WTC11 (cell line): ENCODE measurements around the gene HINFP. TPM values are rescaled to one million over a fixed set of nuclear protein-coding genes. Genes with fewer than 3 reads are reported as not detected.

Experiments used
- ATAC-seq: fragments of 200-7000 bp; cut with Tn5 transposase; 2 replicates; pipeline ENCODE4 v1.10.0; 2021; ENCODE audit warnings: mild to moderate bottlenecking, moderate library complexity
- CTCF ChIA-PET: fragments of 300-600 bp; sonication (Branson Sonifier 250); formaldehyde crosslinking; loops from one replicate; lab custom pipeline; 2021; ENCODE audit warnings: antibody characterized with exemption; lab: Charles Lee
- POLR2A ChIA-PET: fragments of 350-600 bp; sonication (Branson Sonifier 250); formaldehyde crosslinking; loops from one replicate; lab custom pipeline; 2021; ENCODE audit warnings: antibody characterized with exemption; lab: Charles Lee
- DNase-seq: peaks from one replicate; pipeline ENCODE4 v3.0.0; 2021; ENCODE audit warnings: low spot score
- H3K27ac Mint-ChIP-seq: 2 replicates; pipeline ENCODE4 v1.8.0; 2021; ENCODE audit warnings: mixed read lengths
- H3K27me3 Mint-ChIP-seq: 2 replicates; pipeline ENCODE4 v1.8.0; 2021; ENCODE audit warnings: low read depth, mild to moderate bottlenecking, moderate library complexity, mixed read lengths
- H3K36me3 Mint-ChIP-seq: 2 replicates; pipeline ENCODE4 v1.8.0; 2021; ENCODE audit warnings: mixed read lengths
- H3K4me1 Mint-ChIP-seq: 2 replicates; pipeline ENCODE4 v1.8.0; 2022; ENCODE audit warnings: mixed read lengths
- H3K4me3 Mint-ChIP-seq: 2 replicates; pipeline ENCODE4 v1.8.0; 2021; ENCODE audit warnings: mild to moderate bottlenecking, moderate library complexity, mixed read lengths
- H3K9me3 Mint-ChIP-seq: 2 replicates; pipeline ENCODE4 v1.8.0; 2021; ENCODE audit warnings: mixed read lengths
- AFF4 ChIP-seq: sonication (generic); formaldehyde crosslinking; IDR thresholded peaks from 2 replicates; pipeline ENCODE4 v1.8.1; 2023; ENCODE audit warnings: mild to moderate bottlenecking, missing genetic modification reagents, borderline replicate concordance
- E2F4 ChIP-seq: sonication (generic); formaldehyde crosslinking; IDR thresholded peaks from 2 replicates; pipeline ENCODE4 v1.8.1; 2022; ENCODE audit warnings: low read depth, mild to moderate bottlenecking, moderate library complexity, missing genetic modification reagents, borderline replicate concordance
- EMX1 ChIP-seq: fragments of 250-450 bp; sonication (Bioruptor Pico); IDR thresholded peaks from 2 replicates; pipeline ENCODE4 v1.8.0; 2021; ENCODE audit warnings: mild to moderate bottlenecking
- FOXK1 ChIP-seq: sonication (generic); formaldehyde crosslinking; IDR thresholded peaks from 2 replicates; pipeline ENCODE4 v1.8.0; 2022; ENCODE audit warnings: mild to moderate bottlenecking, moderate library complexity, missing genetic modification reagents
- GTF2I ChIP-seq: fragments of 250-450 bp; sonication (Bioruptor Pico); conservative IDR thresholded peaks from 2 replicates; pipeline ENCODE4 v1.4.0; 2021; ENCODE audit warnings: mild to moderate bottlenecking
- MAX ChIP-seq: sonication (generic); formaldehyde crosslinking; IDR thresholded peaks from 2 replicates; pipeline ENCODE4 v1.8.0; 2022; ENCODE audit warnings: mild to moderate bottlenecking, missing genetic modification reagents
- NFATC4 ChIP-seq: fragments of 250-450 bp; sonication (Bioruptor Pico); IDR thresholded peaks from 2 replicates; pipeline ENCODE4 v1.9.0; 2021; ENCODE audit warnings: mild to moderate bottlenecking
- NFYB ChIP-seq: sonication (generic); formaldehyde crosslinking; conservative IDR thresholded peaks from 2 replicates; pipeline ENCODE4 v1.8.0; 2022; ENCODE audit warnings: low read depth, missing genetic modification reagents
- RELA ChIP-seq: sonication (generic); formaldehyde crosslinking; IDR thresholded peaks from 2 replicates; pipeline ENCODE4 v1.8.1; 2022; ENCODE audit warnings: missing genetic modification reagents, mild to moderate bottlenecking, borderline replicate concordance
- RORB ChIP-seq: fragments of 250-450 bp; sonication (Bioruptor Pico); IDR thresholded peaks from 2 replicates; pipeline ENCODE4 v1.9.0; 2021; ENCODE audit warnings: mild to moderate bottlenecking
- TEAD4 ChIP-seq: sonication (generic); formaldehyde crosslinking; IDR thresholded peaks from 2 replicates; pipeline ENCODE4 v1.8.0; 2022; ENCODE audit warnings: mild to moderate bottlenecking, missing genetic modification reagents
- USF2 ChIP-seq: sonication (generic); formaldehyde crosslinking; IDR thresholded peaks from 2 replicates; pipeline ENCODE4 v1.8.1; 2023; ENCODE audit warnings: mild to moderate bottlenecking, missing genetic modification reagents, moderate library complexity
- ZNF138 ChIP-seq: sonication (generic); formaldehyde crosslinking; conservative IDR thresholded peaks from 2 replicates; pipeline ENCODE4 v1.8.1; 2022; ENCODE audit warnings: mild to moderate bottlenecking, moderate library complexity, missing genetic modification reagents
- ZNF671 ChIP-seq: fragments of 250-450 bp; sonication (Bioruptor Pico); IDR thresholded peaks from 2 replicates; pipeline ENCODE4 v1.8.0; 2021; ENCODE audit warnings: mild to moderate bottlenecking
- total RNA-seq: library from RNA; stranded (reverse); gene quantifications from 3 replicates; pipeline ENCODE4 v1.2.3, GENCODE V29; 2021
- TF ChIP-seq, protein P1 (sequence below): sonication (generic); formaldehyde crosslinking; IDR thresholded peaks from 2 replicates; pipeline ENCODE4 v1.8.0; 2022; ENCODE audit warnings: mild to moderate bottlenecking, missing genetic modification reagents
- TF ChIP-seq, protein P2 (sequence below): sonication (generic); formaldehyde crosslinking; IDR thresholded peaks from 2 replicates; pipeline ENCODE4 v1.8.1; 2022; ENCODE audit warnings: missing genetic modification reagents, borderline replicate concordance

Gene HINFP
- total RNA-seq, 1 experiment from 2014 or later, result 35.4 TPM

DNA sequence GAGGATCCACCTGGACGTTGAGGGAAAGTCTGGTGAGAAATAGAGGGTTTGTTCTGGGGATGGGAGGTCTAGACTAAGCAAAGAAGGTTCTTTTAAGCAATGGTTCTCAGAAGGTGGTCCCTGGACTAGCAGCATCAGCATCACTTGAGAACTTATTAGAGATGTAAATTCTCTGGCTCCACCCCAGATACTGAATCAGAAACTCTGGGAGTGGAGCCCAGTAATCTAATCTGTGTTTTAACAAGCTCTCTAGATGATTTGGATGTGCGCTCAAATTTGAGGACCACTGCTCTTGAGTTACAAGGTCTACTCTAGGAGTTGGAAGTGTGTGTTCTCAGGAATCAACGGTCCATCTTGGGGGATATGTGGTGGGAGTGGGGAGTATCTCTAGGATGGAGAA is 24.2 kb downstream of the HINFP start (continued):
- no peak for TF ChIP-seq EMX1

- H3K4me3 Mint-ChIP-seq, result peak overlapping the region; percentile 77
- H3K27me3 Mint-ChIP-seq, result peaks cover 66% of the 10 kb centered on the region
- H3K27ac Mint-ChIP-seq, result no peak overlapping the region
- DNase-seq (no peak), ATAC-seq (peak; percentile 15)
- CTCF ChIA-PET, result interaction anchor here (0.6 to 2.7 kb wide), 8 partner anchors 13 to 233 kb away, joined by 3 to 10 read pairs (median 4); partner anchors contain the start of genes CBL, DPAGT1 and HINFP
- no peaks in the 10 kb centered on the region for H3K9me3 Mint-ChIP-seq
- POLR2A ChIA-PET, result interaction anchor here (0.5 kb wide), 1 partner anchor 15 kb away, joined by 5 read pairs; no protein-coding TSS in a partner anchor
- TF ChIP-seq ZNF671 (CRISPR knock-in tag), result no peak
- no peak for TF ChIP-seq NFYB (CRISPR knock-in tag)
- no peak for TF ChIP-seq E2F4 (CRISPR knock-in tag)
- TF ChIP-seq, protein P1, sequence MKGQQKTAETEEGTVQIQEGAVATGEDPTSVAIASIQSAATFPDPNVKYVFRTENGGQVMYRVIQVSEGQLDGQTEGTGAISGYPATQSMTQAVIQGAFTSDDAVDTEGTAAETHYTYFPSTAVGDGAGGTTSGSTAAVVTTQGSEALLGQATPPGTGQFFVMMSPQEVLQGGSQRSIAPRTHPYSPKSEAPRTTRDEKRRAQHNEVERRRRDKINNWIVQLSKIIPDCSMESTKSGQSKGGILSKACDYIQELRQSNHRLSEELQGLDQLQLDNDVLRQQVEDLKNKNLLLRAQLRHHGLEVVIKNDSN, result peak; percentile 77; the same call in 1 of the 2 replicates
- TF ChIP-seq GTF2I (CRISPR knock-in tag), result no peak
- no peak for TF ChIP-seq ZNF138 (CRISPR knock-in tag)
- TF ChIP-seq AFF4 (CRISPR knock-in tag), result no peak
- TF ChIP-seq TEAD4, result no peak
- no peak for TF ChIP-seq NFATC4 (CRISPR knock-in tag)
- no peak for TF ChIP-seq FOXK1 (CRISPR knock-in tag)
- TF ChIP-seq MAX (CRISPR knock-in tag), result 0 out of 2 replicates have a peak, but pooled peaks have one; percentile 61
- no peak for TF ChIP-seq RORB (CRISPR knock-in tag)
- TF ChIP-seq, protein P2, sequence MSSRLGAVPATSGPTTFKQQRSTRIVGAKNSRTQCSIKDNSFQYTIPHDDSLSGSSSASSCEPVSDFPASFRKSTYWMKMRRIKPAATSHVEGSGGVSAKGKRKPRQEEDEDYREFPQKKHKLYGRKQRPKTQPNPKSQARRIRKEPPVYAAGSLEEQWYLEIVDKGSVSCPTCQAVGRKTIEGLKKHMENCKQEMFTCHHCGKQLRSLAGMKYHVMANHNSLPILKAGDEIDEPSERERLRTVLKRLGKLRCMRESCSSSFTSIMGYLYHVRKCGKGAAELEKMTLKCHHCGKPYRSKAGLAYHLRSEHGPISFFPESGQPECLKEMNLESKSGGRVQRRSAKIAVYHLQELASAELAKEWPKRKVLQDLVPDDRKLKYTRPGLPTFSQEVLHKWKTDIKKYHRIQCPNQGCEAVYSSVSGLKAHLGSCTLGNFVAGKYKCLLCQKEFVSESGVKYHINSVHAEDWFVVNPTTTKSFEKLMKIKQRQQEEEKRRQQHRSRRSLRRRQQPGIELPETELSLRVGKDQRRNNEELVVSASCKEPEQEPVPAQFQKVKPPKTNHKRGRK (CRISPR knock-in tag), result 0 out of 2 replicates have a peak, but pooled peaks have one; percentile 62
- no peak for TF ChIP-seq RELA
- TF ChIP-seq USF2 (CRISPR knock-in tag), result peak; percentile 78
- H3K4me1 Mint-ChIP-seq, result peaks cover 25% of the 10 kb centered on the region
- no peaks in the 10 kb centered on the region for H3K36me3 Mint-ChIP-seq
Observed at GRCh38 chr11:119147604-119148333, 26.4 kb downstream of the HINFP start.
